ENCODE results near the gene EFHC1. TPM values are rescaled to one million over a fixed set of nuclear protein-coding genes. Genes with fewer than 3 reads are reported as not detected.
A peak's percentile ranks its signal among the peaks of the same experiment; 100 is the strongest.

Gene EFHC1
- total and polyA plus RNA-seq, 2 of the 13 experiments (the other 11 are each of a cell fraction or from before 2014, with no cell fraction given): 23.4 to 29.5 TPM

DNA sequence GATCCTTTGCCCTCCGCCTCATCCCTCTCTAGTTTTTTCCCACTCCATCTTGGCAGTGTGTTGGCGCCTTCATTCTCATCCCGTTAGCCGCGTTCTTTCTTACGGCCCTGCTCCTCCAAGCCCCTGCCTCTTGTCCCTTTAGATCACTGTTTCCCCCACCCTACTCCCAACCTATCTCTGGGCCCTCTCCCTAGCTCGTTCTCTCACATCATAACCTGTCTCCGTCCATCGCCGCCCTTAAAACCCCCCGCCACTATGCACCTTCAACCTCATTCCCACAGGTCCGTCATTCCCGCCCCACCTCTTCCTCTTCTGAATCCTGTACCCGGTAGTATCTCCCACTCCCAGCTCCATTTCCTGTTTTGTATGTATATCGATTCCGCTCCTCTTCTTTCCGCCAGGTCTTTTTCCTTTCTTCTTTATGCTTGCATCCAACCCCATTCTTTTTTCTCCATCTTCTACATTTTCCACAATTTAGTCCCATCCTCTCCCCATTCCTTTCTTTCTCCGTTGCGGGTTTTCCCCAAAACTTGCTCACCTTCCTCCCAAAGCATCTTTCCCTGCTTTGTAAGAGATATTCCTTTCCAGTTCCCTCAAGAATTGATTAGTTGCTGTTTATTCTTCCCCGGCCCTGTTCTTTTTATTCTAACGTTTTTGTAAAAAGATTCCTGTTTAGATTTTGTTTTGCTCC, 671 bp downstream of the EFHC1 start (continued):
- TF ChIP-seq, protein P1, sequence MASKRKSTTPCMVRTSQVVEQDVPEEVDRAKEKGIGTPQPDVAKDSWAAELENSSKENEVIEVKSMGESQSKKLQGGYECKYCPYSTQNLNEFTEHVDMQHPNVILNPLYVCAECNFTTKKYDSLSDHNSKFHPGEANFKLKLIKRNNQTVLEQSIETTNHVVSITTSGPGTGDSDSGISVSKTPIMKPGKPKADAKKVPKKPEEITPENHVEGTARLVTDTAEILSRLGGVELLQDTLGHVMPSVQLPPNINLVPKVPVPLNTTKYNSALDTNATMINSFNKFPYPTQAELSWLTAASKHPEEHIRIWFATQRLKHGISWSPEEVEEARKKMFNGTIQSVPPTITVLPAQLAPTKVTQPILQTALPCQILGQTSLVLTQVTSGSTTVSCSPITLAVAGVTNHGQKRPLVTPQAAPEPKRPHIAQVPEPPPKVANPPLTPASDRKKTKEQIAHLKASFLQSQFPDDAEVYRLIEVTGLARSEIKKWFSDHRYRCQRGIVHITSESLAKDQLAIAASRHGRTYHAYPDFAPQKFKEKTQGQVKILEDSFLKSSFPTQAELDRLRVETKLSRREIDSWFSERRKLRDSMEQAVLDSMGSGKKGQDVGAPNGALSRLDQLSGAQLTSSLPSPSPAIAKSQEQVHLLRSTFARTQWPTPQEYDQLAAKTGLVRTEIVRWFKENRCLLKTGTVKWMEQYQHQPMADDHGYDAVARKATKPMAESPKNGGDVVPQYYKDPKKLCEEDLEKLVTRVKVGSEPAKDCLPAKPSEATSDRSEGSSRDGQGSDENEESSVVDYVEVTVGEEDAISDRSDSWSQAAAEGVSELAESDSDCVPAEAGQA (IDR thresholded peaks at IDR 0.05; ENCODE audit: low read depth): no peak
- TF ChIP-seq, protein P1 (CRISPR knock-in tag; IDR thresholded peaks at IDR 0.05; ENCODE audit: borderline replicate concordance): no peak
- 0 out of 2 replicates have a peak, but pooled peaks have one; percentile 2 for TF ChIP-seq GZF1 (CRISPR knock-in tag; IDR thresholded peaks at IDR 0.05)
- 0 out of 2 replicates have a peak, but pooled peaks have one; percentile 68 for TF ChIP-seq ZNF333 (CRISPR knock-in tag; IDR thresholded peaks at IDR 0.05; ENCODE audit: borderline replicate concordance)
- TF ChIP-seq, protein P2, sequence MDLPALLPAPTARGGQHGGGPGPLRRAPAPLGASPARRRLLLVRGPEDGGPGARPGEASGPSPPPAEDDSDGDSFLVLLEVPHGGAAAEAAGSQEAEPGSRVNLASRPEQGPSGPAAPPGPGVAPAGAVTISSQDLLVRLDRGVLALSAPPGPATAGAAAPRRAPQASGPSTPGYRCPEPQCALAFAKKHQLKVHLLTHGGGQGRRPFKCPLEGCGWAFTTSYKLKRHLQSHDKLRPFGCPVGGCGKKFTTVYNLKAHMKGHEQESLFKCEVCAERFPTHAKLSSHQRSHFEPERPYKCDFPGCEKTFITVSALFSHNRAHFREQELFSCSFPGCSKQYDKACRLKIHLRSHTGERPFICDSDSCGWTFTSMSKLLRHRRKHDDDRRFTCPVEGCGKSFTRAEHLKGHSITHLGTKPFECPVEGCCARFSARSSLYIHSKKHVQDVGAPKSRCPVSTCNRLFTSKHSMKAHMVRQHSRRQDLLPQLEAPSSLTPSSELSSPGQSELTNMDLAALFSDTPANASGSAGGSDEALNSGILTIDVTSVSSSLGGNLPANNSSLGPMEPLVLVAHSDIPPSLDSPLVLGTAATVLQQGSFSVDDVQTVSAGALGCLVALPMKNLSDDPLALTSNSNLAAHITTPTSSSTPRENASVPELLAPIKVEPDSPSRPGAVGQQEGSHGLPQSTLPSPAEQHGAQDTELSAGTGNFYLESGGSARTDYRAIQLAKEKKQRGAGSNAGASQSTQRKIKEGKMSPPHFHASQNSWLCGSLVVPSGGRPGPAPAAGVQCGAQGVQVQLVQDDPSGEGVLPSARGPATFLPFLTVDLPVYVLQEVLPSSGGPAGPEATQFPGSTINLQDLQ (CRISPR knock-in tag; IDR thresholded peaks at IDR 0.05): 0 out of 2 replicates have a peak, but pooled peaks have one; percentile 76
- TF ChIP-seq KMT2A (CRISPR knock-in tag; IDR thresholded peaks at IDR 0.05): no peak
- 0 out of 2 replicates have a peak, but pooled peaks have one; percentile 86 for TF ChIP-seq ZNF550 (CRISPR knock-in tag; IDR thresholded peaks at IDR 0.05; ENCODE audit: borderline replicate concordance)
- TF ChIP-seq ZFP36L2 (CRISPR knock-in tag; IDR thresholded peaks at IDR 0.05): no peak
- peak; percentile 8; the same call in 1 of the 2 replicates for TF ChIP-seq GFI1 (CRISPR knock-in tag; IDR thresholded peaks at IDR 0.05; ENCODE audit: borderline replicate concordance)
- TF ChIP-seq NFRKB (IDR thresholded peaks at IDR 0.05): peak; percentile 63
- no peak for TF ChIP-seq HMG20A (CRISPR knock-in tag; IDR thresholded peaks at IDR 0.05; ENCODE audit: borderline replicate concordance)
- TF ChIP-seq KAT7 (CRISPR knock-in tag; IDR thresholded peaks at IDR 0.05; ENCODE audit: borderline replicate concordance): 0 out of 2 replicates have a peak, but pooled peaks have one; percentile 6
- no peak for TF ChIP-seq KLF13 (CRISPR knock-in tag; IDR thresholded peaks at IDR 0.05)
- TF ChIP-seq, protein P3, sequence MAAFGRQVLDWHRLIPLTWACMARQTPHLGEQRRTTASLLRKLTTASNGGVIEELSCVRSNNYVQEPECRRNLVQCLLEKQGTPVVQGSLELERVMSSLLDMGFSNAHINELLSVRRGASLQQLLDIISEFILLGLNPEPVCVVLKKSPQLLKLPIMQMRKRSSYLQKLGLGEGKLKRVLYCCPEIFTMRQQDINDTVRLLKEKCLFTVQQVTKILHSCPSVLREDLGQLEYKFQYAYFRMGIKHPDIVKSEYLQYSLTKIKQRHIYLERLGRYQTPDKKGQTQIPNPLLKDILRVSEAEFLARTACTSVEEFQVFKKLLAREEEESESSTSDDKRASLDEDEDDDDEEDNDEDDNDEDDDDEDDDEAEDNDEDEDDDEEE (CRISPR knock-in tag; IDR thresholded peaks at IDR 0.05): no peak
- no peak for TF ChIP-seq ZNF547 (CRISPR knock-in tag; IDR thresholded peaks at IDR 0.05)
- TF ChIP-seq, protein P4, sequence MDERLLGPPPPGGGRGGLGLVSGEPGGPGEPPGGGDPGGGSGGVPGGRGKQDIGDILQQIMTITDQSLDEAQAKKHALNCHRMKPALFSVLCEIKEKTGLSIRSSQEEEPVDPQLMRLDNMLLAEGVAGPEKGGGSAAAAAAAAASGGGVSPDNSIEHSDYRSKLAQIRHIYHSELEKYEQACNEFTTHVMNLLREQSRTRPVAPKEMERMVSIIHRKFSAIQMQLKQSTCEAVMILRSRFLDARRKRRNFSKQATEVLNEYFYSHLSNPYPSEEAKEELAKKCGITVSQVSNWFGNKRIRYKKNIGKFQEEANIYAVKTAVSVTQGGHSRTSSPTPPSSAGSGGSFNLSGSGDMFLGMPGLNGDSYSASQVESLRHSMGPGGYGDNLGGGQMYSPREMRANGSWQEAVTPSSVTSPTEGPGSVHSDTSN (CRISPR knock-in tag; IDR thresholded peaks at IDR 0.05): 0 out of 2 replicates have a peak, but pooled peaks have one; percentile 32
- TF ChIP-seq ZNF605 (CRISPR knock-in tag; IDR thresholded peaks at IDR 0.05): 0 out of 2 replicates have a peak, but pooled peaks have one; percentile 13
- 0 out of 4 replicates have a peak, but pooled peaks of 1 of the 2 experiments have one; percentile 82 for TF ChIP-seq KLF16 (CRISPR knock-in tag; IDR thresholded peaks at IDR 0.05)
- TF ChIP-seq GABPA (IDR thresholded peaks at IDR 0.05; ENCODE audit: low read depth, low read length): peak; percentile 61
- peak; percentile 91 for TF ChIP-seq GABPA (CRISPR knock-in tag; IDR thresholded peaks at IDR 0.05; ENCODE audit: low read depth)
